ENCODE results near the gene MCTP2. TPM values are rescaled to one million over a fixed set of nuclear protein-coding genes. Genes with fewer than 3 reads are reported as not detected.

Gene MCTP2
- total RNA-seq, 2 donors from 2014 or later: 25.4 to 46.3 TPM

- 87% methylated on average over 2 of the region's 2 CpGs for WGBS
- intact Hi-C loops (cut with DNase I): no loop called here
- Histone ChIP-seq H3K27ac (no peak overlapping the region), H3K36me3 (no peaks in the 10 kb centered on the region), H3K4me3 (no peak overlapping the region), H3K27me3 (replicated peaks; ENCODE audit: insufficient read depth) (no peaks in the 10 kb centered on the region), H3K9me3 (no peaks in the 10 kb centered on the region), H3K4me1 (replicated peaks) (no peaks in the 10 kb centered on the region)
- no peak for TF ChIP-seq CTCF (IDR thresholded peaks at IDR 0.05)
- no peak for TF ChIP-seq POLR2A (IDR thresholded peaks at IDR 0.05)
- DNase-seq (ENCODE audit: low spot score): no peak
Measured at GRCh38 chr15:94387442-94387841, 156.1 kb downstream of the MCTP2 start.

- Histone ChIP-seq H3K4me1 (replicated peaks) (no peaks in the 10 kb centered on the region), H3K4me3 (no peak overlapping the region), H3K27me3 (replicated peaks; ENCODE audit: insufficient read depth) (no peaks in the 10 kb centered on the region), H3K27ac (no peak overlapping the region), H3K9me3 (no peaks in the 10 kb centered on the region), H3K36me3 (no peaks in the 10 kb centered on the region)
- WGBS: 77% methylated on average over 7 of the region's 7 CpGs
- intact Hi-C loops (cut with DNase I): no loop called here
- DNase-seq (ENCODE audit: low spot score): no peak
- no peak for TF ChIP-seq POLR2AphosphoS5 (IDR thresholded peaks at IDR 0.05)
- no peak for TF ChIP-seq CTCF (IDR thresholded peaks at IDR 0.05)
- TF ChIP-seq POLR2A (IDR thresholded peaks at IDR 0.05): no peak
Measured at GRCh38 chr15:94387849-94388441, 156.6 kb downstream of the MCTP2 start.

- no peak for TF ChIP-seq POLR2AphosphoS5 (IDR thresholded peaks at IDR 0.05)
- no peak for TF ChIP-seq CTCF (IDR thresholded peaks at IDR 0.05)
- no peak for TF ChIP-seq POLR2A (IDR thresholded peaks at IDR 0.05)
- no peaks in the 10 kb centered on the region for H3K9me3 ChIP-seq
- 7% methylated on average over 1 of the region's 1 CpG for WGBS
- no peaks in the 10 kb centered on the region for H3K36me3 ChIP-seq
- no peaks in the 10 kb centered on the region for H3K4me1 ChIP-seq (replicated peaks)
- intact Hi-C loops (cut with DNase I): no loop called here
- no peak for DNase-seq (ENCODE audit: low spot score)
- no peak overlapping the region for H3K27ac ChIP-seq
- H3K27me3 ChIP-seq (replicated peaks; ENCODE audit: insufficient read depth): no peaks in the 10 kb centered on the region
- H3K4me3 ChIP-seq: no peak overlapping the region
Measured at GRCh38 chr15:94395640-94396039, 164.3 kb downstream of the MCTP2 start.

- Histone ChIP-seq H3K36me3 (no peaks in the 10 kb centered on the region), H3K27ac (no peak overlapping the region), H3K4me1 (replicated peaks) (no peaks in the 10 kb centered on the region), H3K9me3 (no peaks in the 10 kb centered on the region), H3K27me3 (replicated peaks; ENCODE audit: insufficient read depth) (no peaks in the 10 kb centered on the region), H3K4me3 (no peak overlapping the region)
- 82% methylated on average over 3 of the region's 3 CpGs for WGBS
- TF ChIP-seq POLR2AphosphoS5 (IDR thresholded peaks at IDR 0.05) (no peak), POLR2A (IDR thresholded peaks at IDR 0.05) (no peak), CTCF (IDR thresholded peaks at IDR 0.05) (no peak)
- intact Hi-C loops (cut with DNase I): no loop called here
- DNase-seq (ENCODE audit: low spot score): no peak
Measured at GRCh38 chr15:94397337-94397736, 166.0 kb downstream of the MCTP2 start.

GRCh38 chr15:94398001-94398400 is 166.6 kb downstream of the MCTP2 start:
- TF ChIP-seq POLR2A (IDR thresholded peaks at IDR 0.05) (no peak), CTCF (IDR thresholded peaks at IDR 0.05) (no peak), POLR2AphosphoS5 (IDR thresholded peaks at IDR 0.05) (no peak)
- H3K27ac ChIP-seq: no peak overlapping the region
- H3K9me3 ChIP-seq: no peaks in the 10 kb centered on the region
- no peak overlapping the region for H3K4me3 ChIP-seq
- peaks cover 3% of the 10 kb centered on the region for H3K4me1 ChIP-seq (replicated peaks)
- intact Hi-C loops (cut with DNase I): no loop called here
- H3K27me3 ChIP-seq (replicated peaks; ENCODE audit: insufficient read depth): no peaks in the 10 kb centered on the region
- no peak for DNase-seq (ENCODE audit: low spot score)
- no peaks in the 10 kb centered on the region for H3K36me3 ChIP-seq
